SU-DHL-6 (cell line): ENCODE measurements around the gene SP2.

Experiments used
- EZH2phosphoT487 ChIP-seq: fragments of 200-600 bp; sonication (generic), shearing (Covaris generic); conservative IDR thresholded peaks from 2 replicates; pipeline ENCODE4 v1.6.1; 2018; ENCODE audit warnings: mild to moderate bottlenecking, antibody characterized with exemption, low read length, moderate library complexity, mixed read lengths
- TF ChIP-seq, protein P1 (sequence below): fragments of 200-600 bp; sonication (generic); IDR thresholded peaks from one replicate; pipeline ENCODE4 v1.5.1; 2017; ENCODE audit warnings: antibody characterized with exemption, mild to moderate bottlenecking, low read length, moderate library complexity; ENCODE audit not compliant: insufficient read depth, poor library complexity, severe bottlenecking

DNA sequence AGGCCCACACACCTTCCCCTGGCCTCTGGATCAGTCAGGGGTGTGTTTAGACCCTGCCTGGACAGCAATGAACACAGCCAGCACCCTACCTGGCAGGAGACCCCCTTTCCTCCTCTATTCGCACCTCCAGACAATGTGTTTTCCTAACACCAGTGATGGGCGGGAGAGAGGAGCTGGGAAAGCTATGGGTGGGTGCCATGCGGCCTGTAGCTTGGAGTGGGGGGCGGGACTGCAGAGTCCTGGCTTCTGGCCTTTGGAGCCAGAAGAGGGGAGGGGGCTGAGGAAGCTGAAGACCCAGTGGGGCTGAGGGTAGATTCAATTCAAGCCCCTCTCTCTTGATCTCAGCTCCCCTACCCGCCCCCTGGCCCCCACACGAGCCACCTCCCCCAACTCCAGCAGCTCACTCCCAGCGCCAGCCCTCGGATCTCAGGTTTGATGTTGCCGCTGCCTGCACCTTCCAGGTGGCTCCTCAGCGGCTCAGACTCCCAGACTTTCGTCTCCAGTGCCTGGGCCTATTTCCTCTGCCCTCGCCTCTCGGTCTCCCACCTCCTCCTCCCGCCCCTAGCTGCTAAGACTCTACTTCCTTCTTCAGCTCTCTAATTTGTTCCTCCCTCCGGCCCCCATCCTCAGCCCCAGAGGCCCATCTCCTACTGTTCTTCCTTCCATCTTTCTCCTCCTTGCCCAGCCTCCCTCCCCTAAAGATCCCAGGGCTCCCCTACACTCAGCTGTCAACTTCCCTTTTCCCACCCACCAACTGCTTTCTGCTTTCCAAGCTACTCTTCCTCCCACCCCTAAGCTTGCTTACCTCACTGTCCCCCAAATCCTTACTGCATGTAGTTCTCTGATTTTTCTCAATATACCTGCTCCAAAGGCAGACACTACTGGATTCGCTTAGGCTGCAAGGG, 38.2 kb upstream of the SP2 start:
- TF ChIP-seq, protein P1, sequence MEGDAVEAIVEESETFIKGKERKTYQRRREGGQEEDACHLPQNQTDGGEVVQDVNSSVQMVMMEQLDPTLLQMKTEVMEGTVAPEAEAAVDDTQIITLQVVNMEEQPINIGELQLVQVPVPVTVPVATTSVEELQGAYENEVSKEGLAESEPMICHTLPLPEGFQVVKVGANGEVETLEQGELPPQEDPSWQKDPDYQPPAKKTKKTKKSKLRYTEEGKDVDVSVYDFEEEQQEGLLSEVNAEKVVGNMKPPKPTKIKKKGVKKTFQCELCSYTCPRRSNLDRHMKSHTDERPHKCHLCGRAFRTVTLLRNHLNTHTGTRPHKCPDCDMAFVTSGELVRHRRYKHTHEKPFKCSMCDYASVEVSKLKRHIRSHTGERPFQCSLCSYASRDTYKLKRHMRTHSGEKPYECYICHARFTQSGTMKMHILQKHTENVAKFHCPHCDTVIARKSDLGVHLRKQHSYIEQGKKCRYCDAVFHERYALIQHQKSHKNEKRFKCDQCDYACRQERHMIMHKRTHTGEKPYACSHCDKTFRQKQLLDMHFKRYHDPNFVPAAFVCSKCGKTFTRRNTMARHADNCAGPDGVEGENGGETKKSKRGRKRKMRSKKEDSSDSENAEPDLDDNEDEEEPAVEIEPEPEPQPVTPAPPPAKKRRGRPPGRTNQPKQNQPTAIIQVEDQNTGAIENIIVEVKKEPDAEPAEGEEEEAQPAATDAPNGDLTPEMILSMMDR = no peak
- no peak for TF ChIP-seq EZH2phosphoT487
